PC-3 (cell line): Measurements from ENCODE around the gene CRLF1. TPM values are rescaled to one million over a fixed set of nuclear protein-coding genes. Genes with fewer than 3 reads are reported as not detected.

Source experiments
- ATAC-seq: fragments of 200-7000 bp; cut with Tn5 transposase; 2 replicates; pipeline ENCODE4 v1.9.1; 2020; ENCODE audit warnings: mild to moderate bottlenecking, moderate library complexity
- BruUV-seq: library from RNA; stranded (reverse); fragments of 400-500 nt; replicated peaks from 2 replicates; lab custom pipeline; 2021; lab: Mats Ljungman, UMichigan
- CTCF ChIA-PET: fragments of 300-600 bp; sonication (Branson Sonifier 250); formaldehyde crosslinking; loops from one replicate; lab custom pipeline; 2022; ENCODE audit warnings: antibody characterized with exemption; lab: Charles Lee
- POLR2A ChIA-PET: fragments of 300-600 bp; sonication (Branson Sonifier 250); formaldehyde crosslinking; loops from one replicate; lab custom pipeline; 2022; ENCODE audit warnings: antibody characterized with exemption; ENCODE audit not compliant: unreplicated experiment; lab: Charles Lee
- DNase-seq: peaks from one replicate; pipeline ENCODE4 v3.0.0-alpha.2; 2015
- H2AFZ ChIP-seq: fragments of 300-600 bp; sonication (generic); 2 replicates; pipeline ENCODE4 v1.6.0; 2016; ENCODE audit warnings: antibody characterized with exemption, low read length
- H3F3A ChIP-seq: fragments of 300-600 bp; sonication (generic); one replicate; pipeline ENCODE4 v1.6.0; 2017; ENCODE audit warnings: antibody characterized with exemption, low read length, control low read depth, mild to moderate bottlenecking; ENCODE audit not compliant: unreplicated experiment
- H3K27ac ChIP-seq: fragments of 300-600 bp; sonication (generic); 2 replicates; pipeline ENCODE4 v1.5.1; 2016; ENCODE audit warnings: mild to moderate bottlenecking, low read length
- H3K27me3 ChIP-seq: fragments of 300-600 bp; sonication (generic); 2 replicates; pipeline ENCODE4 v1.6.1; 2016; ENCODE audit warnings: low read length, mixed read lengths
- H3K36me3 ChIP-seq: fragments of 300-600 bp; sonication (generic); 2 replicates; pipeline ENCODE4 v1.6.1; 2016; ENCODE audit warnings: low read depth, mixed run types, low read length, mixed read lengths
- H3K4me1 ChIP-seq: fragments of 300-600 bp; sonication (generic); 2 replicates; pipeline ENCODE4 v1.5.1; 2016; ENCODE audit warnings: low read length; ENCODE audit not compliant: insufficient read depth
- H3K4me2 ChIP-seq: fragments of 300-600 bp; sonication (generic); 2 replicates; pipeline ENCODE4 v1.6.0; 2016; ENCODE audit warnings: low read length
- H3K4me3 ChIP-seq: fragments of 300-600 bp; sonication (generic); 2 replicates; pipeline ENCODE4 v1.5.1; 2016; ENCODE audit warnings: mild to moderate bottlenecking, low read length, mixed read lengths
- H3K79me2 ChIP-seq: fragments of 300-600 bp; sonication (generic); 2 replicates; pipeline ENCODE4 v1.6.1; 2017; ENCODE audit warnings: low read length, mixed read lengths
- H3K9ac ChIP-seq: fragments of 300-600 bp; sonication (generic); 2 replicates; pipeline ENCODE4 v1.6.0; 2016; ENCODE audit warnings: mild to moderate bottlenecking, low read length
- H3K9me2 ChIP-seq: fragments of 300-600 bp; sonication (generic); replicated peaks from 2 replicates; pipeline ENCODE4 v1.6.1; 2016; ENCODE audit warnings: mixed run types, low read length, mixed read lengths
- H3K9me3 ChIP-seq: fragments of 300-600 bp; sonication (generic); 2 replicates; pipeline ENCODE4 v1.6.1; 2016; ENCODE audit warnings: low read length, mixed read lengths
- H4K20me1 ChIP-seq: fragments of 300-600 bp; sonication (generic); 2 replicates; pipeline ENCODE4 v1.6.1; 2016; ENCODE audit warnings: low read length, mixed read lengths
- EZH2 ChIP-seq: fragments of 300-600 bp; sonication (generic); IDR thresholded peaks from one replicate; pipeline ENCODE4 v1.6.1; 2017; ENCODE audit warnings: antibody characterized with exemption, mild to moderate bottlenecking, low read length; ENCODE audit not compliant: unreplicated experiment
- EZH2phosphoT487 ChIP-seq: fragments of 300-600 bp; sonication (generic); IDR thresholded peaks from 2 replicates; pipeline ENCODE4 v1.6.1; 2018; ENCODE audit warnings: mild to moderate bottlenecking, antibody characterized with exemption, low read length, borderline replicate concordance
- intact Hi-C: fragments of 100-400 bp; cut with micrococcal nuclease; formaldehyde crosslinking; loops from 2 replicates; pipeline ENCODE4 v1.9.0; 2023
- total RNA-seq: library from RNA; depleted of rRNA; stranded (reverse); fragments of >200 nt; gene quantifications from 2 replicates; pipeline ENCODE4 v1.2.3, GENCODE V29; 2014
- TF ChIP-seq, protein P1 (sequence below): fragments of 300-600 bp; sonication (generic); conservative IDR thresholded peaks from 2 replicates; pipeline ENCODE4 v1.5.1; 2017; ENCODE audit warnings: antibody characterized with exemption, low read depth, mild to moderate bottlenecking, low read length

CRLF1 gene
- total RNA-seq, 1 experiment from 2014 or later: 2.6 TPM

DNA sequence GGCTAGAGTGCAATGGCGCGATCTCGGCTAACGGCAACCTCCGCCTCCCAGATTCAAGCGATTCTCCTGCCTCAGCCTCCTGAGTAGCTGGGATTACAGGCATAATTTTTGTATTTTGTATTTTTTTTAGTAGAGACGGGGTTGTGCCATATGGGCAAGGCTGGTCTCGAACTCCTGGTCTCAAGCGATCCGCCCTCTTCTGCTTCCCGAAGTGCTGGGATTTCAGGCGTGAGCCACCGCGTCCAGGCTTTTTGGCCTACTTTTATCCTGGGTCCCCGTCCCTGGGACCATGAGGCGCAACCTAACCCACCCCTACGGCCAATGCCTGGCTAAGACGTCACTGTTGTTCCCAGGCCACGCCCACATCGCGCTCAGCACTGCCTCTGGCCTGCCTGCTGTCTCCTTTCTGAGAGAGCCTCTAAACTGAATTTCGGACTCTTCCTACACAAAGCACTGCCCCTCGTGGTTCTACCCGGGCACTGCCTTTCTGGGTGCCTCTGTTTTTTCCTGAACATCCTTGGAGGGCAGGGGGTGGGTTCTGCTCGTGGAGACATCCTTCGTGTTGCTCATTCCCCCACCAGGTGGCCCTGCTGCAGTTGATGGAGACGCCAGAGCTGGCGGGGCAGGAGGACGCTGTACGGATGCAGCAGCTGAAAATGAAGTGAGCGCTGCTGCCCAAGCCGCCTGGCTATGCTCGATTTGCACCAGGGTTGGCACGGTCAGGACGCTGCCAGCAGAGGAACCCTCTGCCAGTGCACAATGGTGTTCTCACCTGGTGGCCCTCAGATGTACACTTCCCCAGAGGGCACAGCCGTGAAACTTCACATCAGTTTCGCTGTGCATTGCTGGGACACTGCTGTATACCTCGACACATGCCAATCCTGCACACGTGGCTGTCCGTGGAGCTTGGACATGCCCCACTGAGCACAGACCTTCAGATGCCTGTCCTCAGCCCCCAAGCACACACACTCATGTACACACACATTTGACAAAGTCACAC, 16.0 kb downstream of the CRLF1 start:
- Histone ChIP-seq H3K9me3 (no peaks in the 10 kb centered on the region), H4K20me1 (no peaks in the 10 kb centered on the region), H3K9me2 (no peaks in the 10 kb centered on the region), H3K27me3 (no peaks in the 10 kb centered on the region), H2AFZ (no peak overlapping the region), H3K4me1 (peaks cover 27% of the 10 kb centered on the region), H3K4me2 (peak overlapping the region; percentile 98), H3K36me3 (no peaks in the 10 kb centered on the region), H3K9ac (no peak overlapping the region), H3K79me2 (peaks cover 13% of the 10 kb centered on the region), H3K4me3 (peak overlapping the region; percentile 79; the same call in 1 of the 2 replicates), H3K27ac (no peak overlapping the region), H3F3A (no peaks in the 10 kb centered on the region)
- ATAC-seq (no peak), DNase-seq (no peak)
- POLR2A ChIA-PET: no interaction called here
- no peak for TF ChIP-seq EZH2phosphoT487
- TF ChIP-seq EZH2: no peak
- TF ChIP-seq, protein P1, sequence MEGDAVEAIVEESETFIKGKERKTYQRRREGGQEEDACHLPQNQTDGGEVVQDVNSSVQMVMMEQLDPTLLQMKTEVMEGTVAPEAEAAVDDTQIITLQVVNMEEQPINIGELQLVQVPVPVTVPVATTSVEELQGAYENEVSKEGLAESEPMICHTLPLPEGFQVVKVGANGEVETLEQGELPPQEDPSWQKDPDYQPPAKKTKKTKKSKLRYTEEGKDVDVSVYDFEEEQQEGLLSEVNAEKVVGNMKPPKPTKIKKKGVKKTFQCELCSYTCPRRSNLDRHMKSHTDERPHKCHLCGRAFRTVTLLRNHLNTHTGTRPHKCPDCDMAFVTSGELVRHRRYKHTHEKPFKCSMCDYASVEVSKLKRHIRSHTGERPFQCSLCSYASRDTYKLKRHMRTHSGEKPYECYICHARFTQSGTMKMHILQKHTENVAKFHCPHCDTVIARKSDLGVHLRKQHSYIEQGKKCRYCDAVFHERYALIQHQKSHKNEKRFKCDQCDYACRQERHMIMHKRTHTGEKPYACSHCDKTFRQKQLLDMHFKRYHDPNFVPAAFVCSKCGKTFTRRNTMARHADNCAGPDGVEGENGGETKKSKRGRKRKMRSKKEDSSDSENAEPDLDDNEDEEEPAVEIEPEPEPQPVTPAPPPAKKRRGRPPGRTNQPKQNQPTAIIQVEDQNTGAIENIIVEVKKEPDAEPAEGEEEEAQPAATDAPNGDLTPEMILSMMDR: no peak
- CTCF ChIA-PET: interaction anchor here (1.0 kb wide), 1 partner anchor 139 kb away, joined by 3 read pairs; no protein-coding TSS in a partner anchor
- BruUV-seq: no TSS peak
- intact Hi-C loops: no loop called here

DNA sequence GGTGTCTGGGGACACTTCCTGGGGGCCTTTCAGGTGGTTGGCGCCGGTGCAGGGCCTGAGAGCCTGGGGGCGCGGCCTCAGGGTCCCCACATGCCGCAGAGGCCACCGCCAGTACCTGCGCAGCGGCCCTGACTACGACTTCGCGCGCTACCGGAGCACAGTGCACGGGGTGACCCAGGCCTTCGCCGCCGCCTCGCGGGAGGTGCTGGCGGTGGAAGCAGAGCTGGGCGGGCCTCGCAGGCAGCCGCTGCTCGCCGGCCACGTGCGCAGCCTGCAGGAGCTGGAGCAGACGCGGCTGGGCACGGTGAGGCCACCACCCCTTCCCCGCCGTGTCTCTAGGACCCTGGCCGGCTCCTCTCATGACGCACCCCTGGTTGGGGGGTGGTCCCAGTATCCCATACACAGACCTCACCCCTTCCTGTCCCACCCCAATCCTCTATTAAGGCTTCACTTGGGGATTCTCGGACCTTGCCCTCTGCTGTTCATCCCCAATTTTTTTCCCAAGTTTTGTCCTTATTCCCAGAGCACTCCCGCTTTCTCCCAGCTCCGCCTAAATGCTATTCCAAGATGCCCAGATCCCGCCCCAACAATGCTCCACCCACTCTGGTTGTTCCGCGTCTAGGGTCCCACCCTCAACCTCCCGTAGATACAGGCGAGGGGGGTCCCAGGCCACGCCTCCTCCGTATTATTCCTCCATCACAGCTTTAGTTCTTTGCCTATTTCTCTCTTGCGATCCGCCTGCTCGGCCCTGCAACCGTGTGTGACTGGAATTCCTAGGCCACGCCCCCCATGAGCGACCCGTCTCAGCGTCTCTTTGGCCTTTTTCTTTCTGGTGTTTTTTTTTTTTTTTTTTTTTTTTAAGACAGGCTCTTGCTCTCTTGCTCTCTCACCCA, 17.0 kb downstream of the CRLF1 start:
- BruUV-seq: TSS peak; percentile 43
- Histone ChIP-seq H3F3A (no peaks in the 10 kb centered on the region), H3K27me3 (no peaks in the 10 kb centered on the region), H3K9me2 (no peaks in the 10 kb centered on the region), H2AFZ (peak overlapping the region; percentile 89), H3K27ac (peak overlapping the region; percentile 88), H3K4me1 (peaks cover 24% of the 10 kb centered on the region), H3K9ac (peak overlapping the region; percentile 92), H3K36me3 (no peaks in the 10 kb centered on the region), H3K4me3 (peak overlapping the region; percentile 79), H3K4me2 (peak overlapping the region; percentile 98), H3K79me2 (peaks cover 13% of the 10 kb centered on the region), H3K9me3 (no peaks in the 10 kb centered on the region), H4K20me1 (no peaks in the 10 kb centered on the region)
- CTCF ChIA-PET: interaction anchor here (0.6 to 1.0 kb wide), 4 partner anchors 32 to 496 kb away, joined by 3 to 5 read pairs (median 3); partner anchors contain the start of gene KXD1
- POLR2A ChIA-PET: interaction anchor here (0.6 to 1.5 kb wide), 3 partner anchors 18 to 329 kb away, joined by 3 to 8 read pairs (median 7); partner anchors contain the start of genes COPE and UBA52
- peak; percentile 63 for DNase-seq
- peak; percentile 61 for ATAC-seq
- TF ChIP-seq EZH2phosphoT487 (no peak), EZH2 (no peak)
- TF ChIP-seq, protein P1: no peak
- intact Hi-C loops: no loop called here
